GM13977 (cell line): ENCODE results near the gene ZBTB49.

Experiments
- DNase-seq: peaks from one replicate; pipeline ENCODE4 v3.0.0; 2012; ENCODE audit warnings: low spot score
- in situ Hi-C: fragments of 300-500 bp; cut with MboI; formaldehyde crosslinking; loops from one replicate; pipeline ENCODE4 v1.12.0; 2022; ENCODE audit warnings: low sequenced_read_pairs, low pct_unique_long_range_greater_than_20kb, mixed read lengths, inconsistent platforms; ENCODE audit not compliant: unreplicated experiment
- TF ChIP-seq, protein P1 (sequence below): IDR thresholded peaks from 2 replicates; pipeline ENCODE4 v1.5.1; 2012; ENCODE audit warnings: mild to moderate bottlenecking, control low read depth; ENCODE audit not compliant: insufficient read depth; ENCODE audit errors: extremely low read depth, missing control alignments

Gene ZBTB49

DNA sequence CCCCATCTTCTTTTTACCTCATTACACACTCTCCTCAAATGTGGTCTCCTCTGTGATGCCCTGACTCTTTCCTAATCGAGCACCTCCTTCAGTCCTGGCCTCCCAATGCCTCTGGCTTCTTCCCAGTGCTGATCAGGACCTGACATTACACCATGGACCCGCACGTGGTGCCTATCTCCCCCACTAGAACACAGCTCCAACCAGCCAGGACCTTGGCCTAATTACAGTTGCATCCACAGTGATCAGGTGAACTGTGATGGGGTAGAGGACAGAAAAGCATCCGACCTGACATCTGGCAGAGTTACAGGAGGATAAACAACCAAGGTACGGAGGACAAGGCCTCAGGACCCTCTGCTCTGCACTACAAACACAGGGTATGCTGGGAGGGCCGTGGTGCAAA, 12.5 kb upstream of the ZBTB49 start:
- in situ Hi-C loops, result no loop called here
- TF ChIP-seq, protein P1, sequence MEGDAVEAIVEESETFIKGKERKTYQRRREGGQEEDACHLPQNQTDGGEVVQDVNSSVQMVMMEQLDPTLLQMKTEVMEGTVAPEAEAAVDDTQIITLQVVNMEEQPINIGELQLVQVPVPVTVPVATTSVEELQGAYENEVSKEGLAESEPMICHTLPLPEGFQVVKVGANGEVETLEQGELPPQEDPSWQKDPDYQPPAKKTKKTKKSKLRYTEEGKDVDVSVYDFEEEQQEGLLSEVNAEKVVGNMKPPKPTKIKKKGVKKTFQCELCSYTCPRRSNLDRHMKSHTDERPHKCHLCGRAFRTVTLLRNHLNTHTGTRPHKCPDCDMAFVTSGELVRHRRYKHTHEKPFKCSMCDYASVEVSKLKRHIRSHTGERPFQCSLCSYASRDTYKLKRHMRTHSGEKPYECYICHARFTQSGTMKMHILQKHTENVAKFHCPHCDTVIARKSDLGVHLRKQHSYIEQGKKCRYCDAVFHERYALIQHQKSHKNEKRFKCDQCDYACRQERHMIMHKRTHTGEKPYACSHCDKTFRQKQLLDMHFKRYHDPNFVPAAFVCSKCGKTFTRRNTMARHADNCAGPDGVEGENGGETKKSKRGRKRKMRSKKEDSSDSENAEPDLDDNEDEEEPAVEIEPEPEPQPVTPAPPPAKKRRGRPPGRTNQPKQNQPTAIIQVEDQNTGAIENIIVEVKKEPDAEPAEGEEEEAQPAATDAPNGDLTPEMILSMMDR, result no peak
- DNase-seq, result no peak

DNA sequence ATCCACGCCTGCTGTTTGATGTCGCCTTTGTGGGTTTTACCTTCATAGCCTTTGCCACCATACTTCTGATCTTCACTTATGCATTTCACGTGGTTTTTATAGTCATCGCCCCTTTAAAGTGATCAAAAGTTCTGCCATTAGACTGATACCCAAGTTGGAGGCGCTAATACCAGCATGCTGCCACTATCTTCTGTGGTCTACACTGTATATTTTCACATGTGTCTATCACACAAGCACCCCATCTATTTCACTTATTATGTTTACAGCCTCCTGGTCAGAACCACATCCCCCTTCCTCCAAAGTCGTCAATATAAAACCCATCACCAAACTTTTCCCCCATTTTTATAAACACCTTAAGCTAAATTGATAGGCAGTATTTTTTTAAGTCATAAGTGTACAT, 8.3 kb upstream of the ZBTB49 start:
- no peak for DNase-seq
- TF ChIP-seq, protein P1, result no peak
- in situ Hi-C loops, result no loop called here

DNA sequence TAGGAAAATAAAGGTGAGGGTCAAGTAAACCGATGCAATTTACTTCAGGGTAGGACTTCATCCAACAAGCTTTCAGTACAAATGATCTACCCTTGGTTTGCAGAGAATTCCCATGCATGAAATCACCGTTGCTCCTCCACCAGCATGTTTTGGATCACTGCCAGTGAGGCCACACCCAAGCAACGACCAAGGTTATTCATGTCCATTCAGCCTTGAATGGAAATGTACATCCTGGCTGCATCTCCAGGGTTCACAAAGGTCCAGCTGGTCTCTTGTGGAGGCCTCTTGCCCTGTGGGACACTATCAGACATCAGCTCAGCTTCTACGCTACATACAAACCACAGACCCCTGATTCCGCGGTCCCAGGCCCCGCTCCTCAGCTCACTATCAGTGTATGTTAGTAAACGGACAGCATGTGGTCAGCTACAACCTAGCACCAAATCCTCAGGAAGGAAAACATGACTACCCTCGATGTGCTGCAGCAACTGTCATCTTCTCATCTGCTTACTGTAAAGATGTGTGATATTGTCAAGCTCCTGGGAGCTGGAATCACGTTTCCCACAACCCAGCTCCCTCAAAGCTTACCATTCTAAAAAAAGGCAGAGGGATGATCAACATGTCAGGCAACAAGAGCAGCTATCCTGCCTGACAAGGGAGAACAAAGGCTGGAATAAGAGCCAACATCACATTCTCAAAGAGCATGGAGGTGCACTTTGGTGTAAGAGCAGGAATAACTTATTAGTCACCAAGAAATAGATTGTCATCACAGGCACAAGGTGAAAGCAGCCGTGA, 5.0 kb upstream of the ZBTB49 start:
- in situ Hi-C loops, result no loop called here
- DNase-seq, result no peak
- TF ChIP-seq, protein P1, result no peak

DNA sequence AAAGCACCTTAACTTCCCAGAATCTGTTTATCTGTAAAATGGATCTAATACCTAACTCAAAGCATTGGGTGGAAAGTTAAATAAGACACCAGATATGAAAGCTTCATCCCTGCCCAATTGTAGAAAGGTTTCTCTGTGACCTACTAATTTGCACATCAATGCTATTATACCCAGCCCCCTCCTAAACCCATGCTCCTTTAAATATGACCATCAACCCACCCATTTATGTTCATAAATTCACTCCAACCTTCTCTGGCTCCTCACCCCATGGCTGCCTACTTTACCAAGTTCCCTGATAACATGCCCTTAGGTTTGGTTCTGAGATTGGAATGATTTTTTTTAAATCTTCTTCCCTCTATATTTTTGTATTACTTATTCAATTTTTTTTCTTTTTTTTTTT, 2.0 kb upstream of the ZBTB49 start:
- TF ChIP-seq, protein P1, result no peak
- no peak for DNase-seq
- in situ Hi-C loops, result no loop called here

DNA sequence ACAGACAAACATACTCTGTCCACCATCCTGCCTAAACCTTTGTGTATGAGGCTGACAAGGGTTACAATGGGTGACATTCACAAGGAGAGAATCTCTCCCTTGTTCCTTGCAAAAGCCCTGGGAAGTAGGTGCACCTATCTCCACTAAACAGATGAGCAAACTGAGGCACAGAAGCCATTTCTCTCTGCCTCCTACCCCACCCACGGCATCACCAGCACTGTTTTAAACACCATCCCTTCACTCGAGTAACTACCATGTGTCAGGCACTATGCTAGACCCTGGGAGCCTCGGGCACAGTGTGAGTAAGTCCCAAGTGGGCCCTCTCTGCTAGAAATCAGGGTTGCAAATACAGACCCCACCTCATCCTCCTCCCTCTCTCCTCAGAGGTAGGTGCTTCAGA, 996 bp upstream of the ZBTB49 start:
- in situ Hi-C loops, result no loop called here
- DNase-seq, result peak; percentile 16
- TF ChIP-seq, protein P1, result no peak

DNA sequence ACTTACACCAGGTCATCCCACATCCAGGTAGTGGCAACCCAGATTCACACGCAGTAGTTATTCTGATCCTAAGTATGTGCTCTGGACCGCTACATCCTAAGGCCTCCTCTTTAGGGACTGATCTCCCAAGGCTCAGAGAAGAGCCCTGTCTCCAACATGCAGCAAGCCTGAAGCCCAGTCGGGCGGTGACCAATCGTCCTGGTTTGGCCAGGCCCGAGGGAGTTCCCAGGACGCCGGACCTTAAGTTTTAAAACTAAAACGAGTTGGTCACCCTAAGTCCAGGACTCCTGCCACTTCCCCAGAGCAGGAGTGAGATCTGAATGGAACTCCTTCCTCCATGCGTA, 482 bp upstream of the ZBTB49 start:
- TF ChIP-seq, protein P1, result no peak
- in situ Hi-C loops, result no loop called here
- DNase-seq, result peak; percentile 34

DNA sequence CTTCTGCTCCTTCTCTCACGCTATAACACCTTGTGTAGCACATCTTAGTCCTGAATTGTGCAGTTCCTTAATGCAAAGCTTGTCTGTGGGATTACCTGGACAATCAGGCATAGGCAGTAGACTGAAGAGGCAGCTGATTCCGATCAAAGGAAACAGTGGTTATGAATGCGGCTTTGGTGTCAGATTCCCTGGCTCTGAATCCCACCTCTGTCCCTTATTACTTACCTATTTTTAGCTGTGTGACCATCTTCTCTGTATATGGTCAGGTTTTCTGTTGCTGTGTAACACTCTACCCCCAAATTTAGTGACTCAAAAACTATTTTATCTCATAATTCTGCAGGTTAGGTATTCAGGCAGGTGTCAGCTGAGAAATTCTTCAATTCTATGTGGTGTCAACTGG, 3.2 kb downstream of the ZBTB49 start:
- in situ Hi-C loops, result no loop called here
- DNase-seq, result no peak
- TF ChIP-seq, protein P1, result no peak
